NCI-H2107 (cell line): ENCODE data around the gene FBXW4.

Experiments
- DNase-seq: peaks from one replicate; lab custom pipeline; 2025; lab: John Stamatoyannopoulos, UW

The FBXW4 gene

GRCh38 chr10:101580486-101581399, 114.2 kb downstream of the FBXW4 start:
- no peak for DNase-seq

GRCh38 chr10:101579516-101579870, 115.5 kb downstream of the FBXW4 start:
- DNase-seq, result no peak

GRCh38 chr10:101578803-101579515, 116.0 kb downstream of the FBXW4 start:
- DNase-seq, result no peak

GRCh38 chr10:101578192-101578591, 116.8 kb downstream of the FBXW4 start:
- no peak for DNase-seq

- no peak for DNase-seq
Measured at GRCh38 chr10:101577121-101577871, 117.7 kb downstream of the FBXW4 start.

GRCh38 chr10:101576211-101576863, 118.6 kb downstream of the FBXW4 start:
- DNase-seq, result no peak

GRCh38 chr10:101575580-101576210, 119.3 kb downstream of the FBXW4 start:
- no peak for DNase-seq

- DNase-seq, result no peak
Measured at GRCh38 chr10:101575091-101575490, 119.9 kb downstream of the FBXW4 start.

GRCh38 chr10:101573885-101574753, 120.9 kb downstream of the FBXW4 start:
- no peak for DNase-seq

- no peak for DNase-seq
Measured at GRCh38 chr10:101572785-101573184, 122.2 kb downstream of the FBXW4 start.

GRCh38 chr10:101572126-101572525, 122.8 kb downstream of the FBXW4 start:
- DNase-seq, result no peak

- DNase-seq, result no peak
Measured at GRCh38 chr10:101571271-101571925, 123.6 kb downstream of the FBXW4 start.

- no peak for DNase-seq
Measured at GRCh38 chr10:101570428-101571270, 124.3 kb downstream of the FBXW4 start.

GRCh38 chr10:101569622-101570427, 125.1 kb downstream of the FBXW4 start:
- DNase-seq, result peak; percentile 26

- no peak for DNase-seq
Measured at GRCh38 chr10:101569323-101569621, 125.7 kb downstream of the FBXW4 start.

GRCh38 chr10:101568054-101568745, 126.8 kb downstream of the FBXW4 start:
- DNase-seq, result no peak

- no peak for DNase-seq
Measured at GRCh38 chr10:101567165-101568006, 127.6 kb downstream of the FBXW4 start.
